GM21515 (cell line): ENCODE results near the gene CIT.
"Not testable (repeated sequence)": the region's sequence is repeated elsewhere in the genome, so short reads cannot be mapped to it uniquely, and the experiment has no call there.

Source experiments
- ATAC-seq: cut with Tn5 transposase; IDR thresholded peaks from one replicate; pipeline ENCODE4 v1.9.1; 2021; ENCODE audit not compliant: unreplicated experiment

CIT gene

DNA sequence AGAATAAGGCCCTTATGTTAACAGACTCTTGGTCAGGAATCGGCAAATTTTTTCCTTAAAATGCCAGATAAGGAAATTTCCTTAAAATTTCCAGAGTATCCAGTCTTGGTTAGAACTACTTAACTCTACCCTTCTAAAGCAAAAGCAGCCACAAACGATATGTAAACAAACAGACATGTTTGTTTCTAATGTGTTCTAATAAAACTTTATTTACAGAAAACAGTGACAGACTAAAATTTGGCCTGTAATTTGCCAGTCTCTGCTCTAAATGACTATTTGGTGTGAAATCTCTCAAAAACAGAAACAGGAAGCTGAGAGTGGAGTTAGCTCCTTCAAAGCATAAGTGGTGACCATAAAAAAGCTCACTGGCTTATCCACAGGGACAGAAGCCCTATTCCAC, 131.0 kb downstream of the CIT start:
- ATAC-seq: no peak

DNA sequence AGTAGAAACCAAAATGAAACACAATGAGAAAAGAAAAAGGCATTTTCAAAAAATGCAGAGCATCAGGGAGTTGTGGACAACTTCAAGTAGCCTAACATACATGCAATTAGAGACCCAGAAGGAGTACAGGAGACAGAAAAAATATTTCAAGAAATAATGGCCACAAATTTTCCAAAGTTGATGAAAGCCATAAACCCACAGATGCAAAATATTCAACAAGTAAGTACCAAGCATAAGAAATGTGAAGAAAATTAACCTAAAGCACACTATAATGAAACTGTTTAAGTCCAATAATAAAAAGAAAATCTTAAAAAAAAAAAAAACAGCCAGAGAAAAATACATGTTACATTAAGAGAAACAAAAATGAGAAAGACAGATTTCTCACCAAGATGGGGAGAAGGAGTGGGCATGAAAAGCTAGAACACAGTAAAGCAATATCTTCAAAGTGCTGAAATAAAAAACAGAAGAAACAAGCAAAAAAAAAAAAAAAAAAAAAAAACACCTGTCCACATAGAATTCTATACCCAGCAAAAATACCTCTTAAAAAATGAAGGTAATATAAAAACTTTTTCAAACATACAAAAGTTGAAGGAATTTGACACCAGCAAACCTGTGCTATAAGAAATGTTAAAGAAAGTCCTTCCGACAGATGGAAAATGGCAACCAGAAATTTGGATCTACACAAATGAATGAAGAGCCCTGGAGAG, 132.1 kb downstream of the CIT start:
- ATAC-seq: no peak

DNA sequence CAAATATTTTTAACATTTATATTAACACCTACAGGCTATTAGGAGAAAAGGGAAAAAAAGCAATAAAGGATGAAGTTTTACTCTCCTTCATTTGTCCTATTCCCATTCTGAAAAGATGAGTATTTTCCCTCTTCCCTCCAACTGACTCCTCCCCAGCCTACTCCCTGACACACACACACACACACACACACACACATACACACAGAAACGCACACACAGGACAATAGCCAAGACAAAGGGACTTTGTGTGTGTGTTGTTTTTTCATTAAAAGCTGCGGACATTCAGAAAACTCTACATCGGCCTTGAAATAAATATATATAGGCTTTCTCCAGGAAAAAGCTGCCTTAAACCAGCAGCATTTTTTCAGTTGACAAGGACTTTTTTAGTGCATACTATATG, 134.4 kb downstream of the CIT start:
- ATAC-seq: no peak

DNA sequence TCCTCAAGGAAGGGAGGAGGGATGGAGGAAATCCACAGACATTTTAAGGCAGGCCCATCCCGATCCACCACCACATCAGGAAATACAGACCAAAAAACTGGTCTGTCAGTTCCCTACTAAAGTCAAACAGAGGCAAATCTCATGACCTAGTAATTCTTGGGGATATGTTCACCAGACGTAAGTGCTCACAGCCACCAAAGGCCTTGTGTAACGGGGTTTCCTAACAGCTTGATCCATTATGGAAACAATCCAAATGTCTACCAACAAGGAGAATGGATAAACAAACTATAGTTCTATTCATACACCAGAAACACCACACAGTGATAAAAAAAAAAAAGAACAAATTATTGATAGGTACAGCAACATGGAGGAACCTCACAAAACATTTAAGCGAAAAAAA, 136.3 kb downstream of the CIT start:
- ATAC-seq: no peak

DNA sequence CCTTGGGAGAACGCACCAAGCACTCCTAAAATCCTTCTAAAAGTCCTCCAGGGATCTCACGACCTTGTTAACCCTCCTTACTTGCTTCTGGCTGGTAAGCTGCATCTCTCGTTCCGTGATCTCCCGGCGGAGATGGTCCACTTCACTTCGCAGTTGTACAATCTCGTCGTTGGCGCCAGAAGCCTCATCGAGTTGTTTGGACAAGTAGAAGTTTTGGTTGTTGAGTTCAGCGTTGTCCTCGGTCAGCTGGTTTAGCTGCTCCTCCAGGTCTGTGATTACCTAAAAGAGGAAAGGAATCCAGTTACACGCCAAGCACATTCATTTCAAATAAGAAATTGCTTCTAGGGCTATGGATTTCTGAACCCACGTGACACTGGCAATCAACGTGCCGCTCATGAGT, 142.0 kb downstream of the CIT start:
- ATAC-seq: no peak

DNA sequence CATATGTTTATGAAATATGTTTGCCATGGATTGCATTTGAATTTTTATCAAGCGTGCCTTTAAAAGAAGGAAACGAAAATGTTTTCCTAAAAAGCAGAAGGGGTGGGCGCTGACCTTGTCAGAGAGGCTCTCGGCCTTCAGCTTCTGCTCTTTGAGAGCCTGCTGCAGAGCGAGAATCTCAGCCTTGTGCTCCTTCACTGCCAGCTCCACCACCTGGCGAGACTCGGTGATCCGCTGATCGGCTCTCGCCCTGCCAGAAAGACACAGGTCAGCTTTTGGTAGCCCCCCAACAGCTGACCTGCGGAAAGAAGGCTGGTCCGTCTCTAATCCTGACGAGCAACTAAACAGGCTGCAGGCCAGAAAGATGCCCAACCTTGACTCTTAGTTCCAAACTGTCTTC, 146.7 kb downstream of the CIT start:
- no peak for ATAC-seq

DNA sequence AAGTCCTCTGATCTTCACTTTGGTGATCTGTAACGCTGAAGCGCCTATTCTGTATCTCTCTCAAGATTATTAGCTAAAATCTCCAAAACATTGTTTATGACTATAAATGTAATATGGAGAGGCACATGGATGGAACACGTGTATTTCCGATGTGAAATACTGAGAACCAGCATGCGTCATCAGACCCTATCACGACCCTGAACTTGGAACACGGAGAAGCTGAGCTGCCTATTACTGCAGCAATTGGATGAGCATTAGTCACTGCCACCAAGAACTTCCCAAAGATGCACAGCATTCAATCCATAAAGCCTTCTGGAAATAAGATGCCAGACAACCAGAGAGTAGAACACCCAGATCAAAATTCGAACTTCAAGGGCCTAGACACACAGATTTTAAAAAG, 147.2 kb downstream of the CIT start:
- ATAC-seq: no peak

DNA sequence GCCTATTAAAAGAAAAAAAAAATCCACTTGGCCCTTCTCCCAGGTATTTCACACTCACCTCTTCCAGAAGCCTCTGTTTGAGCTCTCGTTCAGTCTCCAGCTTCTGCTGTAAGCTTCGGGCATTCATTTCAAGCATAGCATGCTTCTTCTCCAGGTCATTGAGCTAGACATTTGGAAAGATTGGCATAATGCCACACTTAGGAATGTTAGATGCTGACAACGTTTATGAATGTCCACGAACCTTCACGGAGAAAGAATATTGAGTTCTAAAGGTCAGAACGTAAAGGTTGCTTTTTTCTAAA, 148.7 kb downstream of the CIT start:
- ATAC-seq: no peak

DNA sequence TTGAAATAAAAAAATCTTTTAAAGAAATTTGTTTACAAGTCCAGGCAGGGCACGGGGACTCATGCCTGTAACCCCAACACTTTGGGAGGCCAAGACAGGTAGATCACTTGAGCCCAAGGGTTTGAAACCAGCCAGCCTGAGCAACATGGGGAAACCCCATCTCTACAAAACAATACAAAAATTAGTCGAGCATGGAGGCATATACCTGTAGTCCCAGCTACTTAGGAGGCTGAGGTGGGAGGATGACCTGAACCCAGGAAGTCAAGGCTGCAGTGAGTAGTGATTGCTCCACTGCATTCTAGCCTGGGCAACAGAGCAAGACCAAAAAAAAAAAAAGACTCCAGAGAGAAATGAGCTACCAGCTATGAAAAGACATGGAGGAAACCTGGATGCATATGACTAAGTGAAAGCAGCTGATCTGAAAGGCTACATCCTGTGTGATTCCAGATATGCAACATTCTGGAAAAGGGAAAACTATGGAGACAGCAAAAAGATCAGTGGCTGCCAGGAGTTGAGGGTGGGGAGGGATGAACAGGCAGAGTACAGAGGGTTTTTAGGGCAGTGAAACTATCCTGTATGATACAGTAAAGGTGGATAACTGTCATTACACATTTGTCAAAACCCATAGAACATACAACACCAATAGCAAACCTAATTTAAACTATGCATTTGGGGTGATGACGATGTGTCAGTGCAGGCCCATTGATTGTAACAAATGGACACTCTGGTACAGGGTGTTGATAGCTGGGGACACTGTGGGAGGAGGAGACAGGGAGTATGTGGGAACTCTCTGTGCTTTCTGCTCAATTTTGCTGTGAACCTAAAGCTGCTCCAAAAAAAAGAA, 149.3 kb downstream of the CIT start:
- ATAC-seq: no peak

DNA sequence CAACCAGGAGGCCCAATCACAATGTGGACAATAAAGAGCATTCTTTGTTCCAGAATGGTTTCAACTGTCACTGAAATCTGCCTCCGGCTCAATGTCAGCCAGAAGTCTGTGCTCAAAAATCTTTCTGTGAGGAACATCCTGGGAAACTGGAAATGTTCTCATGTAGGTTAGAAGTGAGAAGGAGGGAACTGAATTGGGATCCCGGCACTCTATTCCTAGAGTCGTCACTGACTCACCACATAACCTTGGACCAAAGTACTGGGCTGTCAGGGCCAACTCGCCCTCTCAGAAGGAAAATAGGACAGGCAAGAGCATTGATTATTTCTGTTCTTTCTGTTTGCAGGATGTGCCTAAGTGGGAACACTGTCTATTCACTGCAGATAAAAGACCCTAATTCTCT, 151.6 kb downstream of the CIT start:
- ATAC-seq: no peak

DNA sequence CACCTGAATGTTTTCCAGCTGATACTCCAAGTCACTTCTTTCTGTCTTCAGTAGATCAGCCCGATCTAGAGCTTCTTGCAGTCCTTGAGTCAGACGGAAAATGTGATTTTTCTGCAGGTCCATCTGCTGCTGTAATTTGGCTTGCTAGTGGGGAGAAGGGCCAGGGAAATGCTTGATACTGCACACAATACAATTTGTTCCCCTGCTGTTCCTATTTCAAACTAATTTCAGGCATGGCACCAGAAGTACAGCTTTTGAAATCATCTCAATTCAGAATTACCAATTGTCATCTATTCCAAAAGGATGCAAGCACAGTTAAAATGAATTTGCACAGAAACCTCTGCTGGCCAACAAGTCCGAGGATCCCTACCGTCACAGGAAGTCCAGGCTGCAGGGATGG, 155.8 kb downstream of the CIT start:
- ATAC-seq: no peak

DNA sequence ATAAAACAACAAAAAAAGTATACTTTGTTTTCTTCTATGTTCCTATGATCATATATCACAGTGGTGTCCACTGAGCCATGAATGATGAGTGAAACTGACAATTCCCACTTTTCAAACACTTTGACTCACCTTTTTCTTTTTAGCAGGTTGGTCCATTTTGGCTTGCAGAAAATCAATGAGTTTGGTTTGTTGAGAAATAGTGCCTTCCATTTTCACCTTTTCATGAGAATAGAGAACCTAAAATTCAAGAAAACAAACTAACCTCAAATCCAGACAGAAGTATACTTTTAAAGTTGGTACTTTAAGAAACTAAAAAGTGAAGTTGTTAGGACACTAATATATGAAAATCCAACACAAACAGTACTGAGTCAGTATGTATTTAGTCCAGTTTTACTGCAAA, 156.8 kb downstream of the CIT start:
- ATAC-seq: no peak

DNA sequence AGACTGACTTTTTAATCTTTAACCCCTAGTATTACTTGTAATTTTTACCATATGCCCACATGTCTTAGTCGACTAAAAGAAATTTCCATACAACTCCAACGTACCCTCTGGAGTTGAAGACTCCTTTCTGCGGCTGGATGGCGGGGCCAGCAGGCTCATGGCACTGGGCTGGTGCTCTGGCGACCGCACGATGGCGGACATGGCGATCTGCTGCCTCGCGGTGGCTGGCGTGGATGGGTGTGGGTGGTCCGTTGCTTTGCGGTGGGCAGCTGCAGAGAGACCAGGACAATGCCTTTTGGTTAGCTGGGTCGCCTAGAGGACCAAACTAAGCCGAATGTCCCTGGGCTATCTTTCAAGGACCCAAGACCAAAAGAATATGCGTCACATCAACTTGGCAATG, 159.0 kb downstream of the CIT start:
- ATAC-seq: no peak

DNA sequence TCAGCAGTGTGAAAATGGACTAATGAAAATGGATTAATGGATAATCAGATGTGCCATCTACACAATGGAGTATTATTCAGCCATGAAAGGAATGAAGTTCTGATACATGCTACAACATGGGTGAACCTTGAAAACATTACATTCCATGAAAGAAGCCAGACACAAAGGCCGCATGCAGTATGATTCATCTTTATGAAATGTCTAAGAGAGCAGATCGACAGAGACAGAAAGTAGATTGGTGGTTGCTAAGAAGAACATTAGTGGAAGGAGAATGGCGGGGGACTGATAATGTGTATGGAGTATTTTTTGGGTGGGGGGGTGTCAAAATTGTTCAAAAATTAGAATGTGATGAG, 161.9 kb downstream of the CIT start:
- ATAC-seq: no peak

DNA sequence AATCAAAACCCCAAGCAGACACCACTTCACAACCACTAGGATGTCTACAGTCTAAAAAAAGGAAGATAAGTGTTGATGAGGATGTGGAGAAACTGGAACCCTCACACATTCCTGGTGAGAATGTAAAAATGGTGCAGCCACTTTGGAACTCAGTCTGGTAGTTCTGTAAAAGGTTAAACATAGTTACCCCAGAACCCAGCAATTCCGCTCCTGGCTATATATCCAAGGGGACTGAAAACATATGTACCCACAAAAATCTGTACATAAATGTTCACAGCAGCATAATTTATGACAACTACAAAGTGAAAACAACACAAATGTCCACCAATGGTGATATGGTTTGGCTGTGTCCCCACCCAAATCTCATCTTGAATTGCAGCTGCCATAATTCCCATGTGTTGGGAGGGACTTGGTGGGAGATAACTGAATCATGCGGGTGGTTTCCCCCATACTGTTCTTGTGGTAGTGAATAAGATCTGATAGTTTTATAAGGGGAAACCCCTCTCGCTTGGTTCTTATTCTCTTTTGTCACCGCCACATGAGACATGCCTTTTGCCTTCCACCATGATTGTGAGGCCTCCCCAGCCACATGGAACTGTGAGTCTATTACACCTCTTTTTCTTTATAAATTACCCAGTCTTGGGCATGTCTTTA, 162.4 kb downstream of the CIT start:
- ATAC-seq: no peak

DNA sequence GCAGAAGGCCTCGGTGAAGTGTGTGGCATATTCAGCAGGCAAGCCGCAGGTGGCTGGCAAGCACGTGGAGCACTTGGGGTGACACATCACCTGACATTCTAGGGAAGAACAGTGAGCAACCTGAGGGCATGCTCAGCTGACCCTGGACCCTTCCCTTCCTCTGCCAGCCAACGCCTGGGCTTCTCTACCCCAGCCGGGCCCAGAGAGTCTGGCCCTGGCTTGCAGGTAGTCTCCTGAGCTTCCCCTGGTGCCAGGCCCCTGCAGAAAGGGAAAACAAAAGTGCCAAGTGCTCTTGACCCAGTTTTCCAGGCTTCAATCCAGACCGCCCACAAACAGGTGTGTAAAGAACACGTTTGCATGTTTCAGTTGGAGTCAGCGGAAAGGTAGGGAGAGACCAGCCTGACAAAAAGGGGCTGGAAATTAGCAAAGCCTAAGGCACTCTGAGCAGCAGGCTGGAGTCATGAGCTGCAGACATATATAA, 163.5 kb downstream of the CIT start:
- no peak for ATAC-seq

DNA sequence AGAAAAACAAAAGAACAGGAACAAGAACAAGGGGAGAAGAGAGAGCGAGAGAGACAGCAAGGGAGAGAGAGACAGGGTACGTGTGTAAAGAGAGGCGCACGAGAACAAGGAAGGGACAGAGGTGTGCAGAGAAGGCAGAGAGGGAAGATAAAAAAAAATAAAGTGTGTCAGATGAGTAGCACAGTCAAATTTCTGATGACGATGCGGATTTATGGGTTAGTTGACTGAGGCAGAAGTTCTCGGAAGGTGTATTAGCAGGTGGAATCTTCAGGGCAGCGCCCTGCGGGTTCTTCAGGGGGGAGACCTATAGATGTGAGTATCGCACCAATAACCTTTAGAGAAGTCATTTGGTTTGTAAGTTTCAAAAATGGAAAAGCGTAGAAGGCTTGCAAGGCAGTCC, 164.4 kb downstream of the CIT start:
- no peak for ATAC-seq

DNA sequence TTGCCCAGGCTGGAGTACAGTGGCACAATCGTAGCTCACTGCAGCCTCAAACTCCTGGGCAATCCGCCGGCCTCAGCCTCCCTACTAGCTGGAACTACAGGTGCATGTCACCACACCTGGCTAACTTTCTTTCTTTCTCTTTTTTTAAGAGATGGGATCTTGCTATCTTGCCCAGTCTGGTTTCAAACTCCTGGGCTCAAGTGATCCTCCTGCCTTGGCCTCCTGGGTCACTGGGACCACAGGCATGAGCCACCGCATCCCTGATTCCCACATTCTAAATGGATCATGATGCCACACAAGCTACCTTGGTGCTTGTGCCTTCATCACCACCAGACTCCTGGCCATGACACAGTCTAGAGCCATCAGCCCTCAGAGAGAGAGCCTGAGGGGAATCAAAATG, 165.4 kb downstream of the CIT start:
- no peak for ATAC-seq

DNA sequence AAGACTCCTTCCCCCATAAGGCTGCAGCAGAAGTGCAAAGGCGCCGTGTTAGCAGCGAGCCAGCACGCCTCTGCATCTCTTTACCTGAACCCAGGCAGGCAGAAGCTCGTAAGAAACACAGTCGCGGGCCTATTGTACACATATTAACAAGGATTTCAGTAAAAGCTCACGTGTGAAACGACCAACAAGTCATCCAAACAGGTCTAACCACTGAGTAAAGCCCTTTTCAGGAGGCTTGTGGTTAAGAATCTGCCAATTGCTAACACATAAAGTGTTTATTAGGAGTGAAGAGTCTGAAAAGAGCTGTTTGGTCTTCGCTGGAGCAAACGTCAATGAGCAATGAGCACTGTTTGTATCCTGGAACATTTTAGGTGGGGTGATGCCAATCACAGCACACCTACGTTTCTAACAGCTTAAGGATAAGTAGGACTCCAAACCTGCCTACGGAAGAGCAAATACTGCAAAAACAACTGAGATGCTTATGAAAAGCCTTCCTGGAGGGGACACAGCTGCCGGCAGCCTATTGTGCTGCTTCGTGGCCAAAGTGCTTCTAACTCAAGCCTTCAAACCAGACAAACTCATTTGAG, 166.1 kb downstream of the CIT start:
- no peak for ATAC-seq

DNA sequence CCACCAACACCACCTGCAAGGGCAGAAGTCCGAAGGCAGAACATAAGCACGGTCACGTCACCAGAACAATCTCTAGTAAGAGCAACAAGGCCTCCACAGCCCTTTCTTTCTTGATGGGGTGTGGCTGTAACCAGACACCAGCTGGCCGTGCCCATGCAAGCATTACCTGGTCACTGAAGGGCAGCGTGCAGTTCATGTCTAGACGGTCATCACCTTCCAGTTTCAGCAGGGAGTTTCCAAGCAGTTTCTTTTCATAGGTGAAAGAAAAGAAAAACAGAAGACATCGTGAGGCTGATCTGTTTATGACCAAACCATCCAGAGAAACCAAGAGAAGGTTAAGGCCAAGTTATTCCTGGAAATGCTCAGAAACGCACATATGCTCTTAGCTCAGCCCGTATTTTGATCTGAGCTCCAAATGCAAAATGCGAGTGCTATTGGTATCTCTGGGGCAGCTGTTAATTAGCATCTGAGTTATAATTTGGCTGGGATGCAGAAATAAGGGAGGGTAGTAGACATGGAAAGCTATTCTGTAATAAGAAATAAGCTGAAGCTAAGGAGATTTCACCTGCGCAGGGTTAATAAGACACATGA, 166.7 kb downstream of the CIT start:
- ATAC-seq: no peak

DNA sequence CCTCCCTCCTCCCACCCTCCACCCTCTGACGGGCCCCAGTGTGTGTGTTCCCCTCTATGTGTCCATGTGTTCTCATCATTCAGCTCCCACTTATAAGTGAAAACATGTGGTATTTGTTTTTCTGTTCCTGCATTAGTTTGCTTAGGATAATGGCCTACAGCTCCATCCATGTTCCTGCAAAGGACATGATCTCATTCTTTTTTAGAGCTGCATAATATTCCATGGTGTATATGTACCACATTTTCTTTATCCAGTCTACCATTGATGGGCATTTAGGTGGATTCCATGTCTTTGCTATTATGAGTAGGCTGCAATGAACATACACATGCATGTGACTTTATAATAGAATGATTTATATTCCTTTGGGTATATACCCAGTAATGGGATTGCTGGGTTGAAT, 170.7 kb downstream of the CIT start:
- not testable (repeated sequence) for ATAC-seq

DNA sequence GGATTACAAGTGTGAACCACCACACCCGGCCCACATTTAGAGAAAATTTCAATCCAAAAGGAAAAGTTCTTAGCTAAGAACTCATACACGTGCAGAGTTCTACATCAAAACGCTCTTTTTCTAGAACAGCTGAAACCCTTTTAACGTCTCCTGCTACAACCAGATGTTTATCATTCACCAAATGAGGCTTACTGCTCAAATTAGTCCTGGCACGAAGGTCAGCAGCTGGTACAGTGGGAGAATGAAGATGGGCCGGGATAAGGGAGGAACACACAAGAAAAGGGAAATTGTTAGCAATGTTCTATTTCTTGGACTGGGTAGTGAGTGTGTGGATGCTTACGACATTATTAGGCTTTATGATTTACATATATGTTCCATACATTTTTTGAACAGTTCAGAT, 171.9 kb downstream of the CIT start:
- no peak for ATAC-seq
